H1 (cell line): ENCODE data around the gene UBC.

ENCODE experiments used
- CEBPB ChIP-seq: IDR thresholded peaks from 2 replicates; pipeline ENCODE4 v1.6.1; 2012; ENCODE audit warnings: low read depth, low read length
- CTCF ChIP-seq, 3 experiments: IDR thresholded peaks; 1 replicate in 2 of 3; 2 replicates in 1 of 3; pipeline versions ENCODE4 v1.5.1 to v1.6.1; 2011; ENCODE audit warnings: low read length in 3 of 3, mild to moderate bottlenecking in 3 of 3, inconsistent platforms in 2 of 3, low read depth in 1 of 3, moderate library complexity in 1 of 3; ENCODE audit not compliant: insufficient read depth in 1 of 3; ENCODE audit errors: control extremely low read depth in 1 of 3
- EZH2 ChIP-seq: fragments of 200-600 bp; sonication (generic); IDR thresholded peaks from 2 replicates; pipeline ENCODE4 v1.7.1; 2012; ENCODE audit warnings: low read depth, mild to moderate bottlenecking, moderate library complexity, low read length, inconsistent platforms; ENCODE audit not compliant: severe bottlenecking
- JUN ChIP-seq: IDR thresholded peaks from 2 replicates; pipeline ENCODE4 v1.6.1; 2011; ENCODE audit warnings: low read depth, mild to moderate bottlenecking, improper control_type of control experiment, low read length
- POLR2A ChIP-seq, 2 experiments: IDR thresholded peaks; 1 replicate in 1 of 2; 2 replicates in 1 of 2; pipeline ENCODE4 v1.6.1; 2011; ENCODE audit warnings: low read depth in 2 of 2, low read length in 2 of 2, mild to moderate bottlenecking in 2 of 2; ENCODE audit errors: control extremely low read depth in 1 of 2
- RAD21 ChIP-seq, 2 experiments: IDR thresholded peaks in 1 of 2; conservative IDR thresholded peaks in 1 of 2; 2 replicates each; pipeline ENCODE4 v1.6.1; 2011; ENCODE audit warnings: low read depth in 2 of 2, low read length in 2 of 2, improper control_type of control experiment in 1 of 2, inconsistent platforms in 1 of 2, mild to moderate bottlenecking in 1 of 2, moderate library complexity in 1 of 2
- SP2 ChIP-seq: IDR thresholded peaks from 2 replicates; pipeline ENCODE4 v1.6.1; 2012; ENCODE audit warnings: mild to moderate bottlenecking, low read length, inconsistent platforms
- TAF7 ChIP-seq: optimal IDR thresholded peaks from 2 replicates; pipeline ENCODE3; 2011; ENCODE audit warnings: low read depth, mild to moderate bottlenecking, inconsistent platforms, low read length, moderate library complexity, borderline replicate concordance
- TEAD4 ChIP-seq: IDR thresholded peaks from 2 replicates; pipeline ENCODE4 v1.6.1; 2012; ENCODE audit warnings: low read depth, low read length, inconsistent platforms, mixed read lengths
- YY1 ChIP-seq: IDR thresholded peaks from 2 replicates; pipeline ENCODE4 v1.6.1; 2011; ENCODE audit warnings: low read depth, mild to moderate bottlenecking, low read length
- ZNF274 ChIP-seq: IDR thresholded peaks from 2 replicates; pipeline ENCODE4 v1.7.0; 2012; ENCODE audit warnings: low read length, borderline replicate concordance; ENCODE audit errors: extremely low read depth

DNA sequence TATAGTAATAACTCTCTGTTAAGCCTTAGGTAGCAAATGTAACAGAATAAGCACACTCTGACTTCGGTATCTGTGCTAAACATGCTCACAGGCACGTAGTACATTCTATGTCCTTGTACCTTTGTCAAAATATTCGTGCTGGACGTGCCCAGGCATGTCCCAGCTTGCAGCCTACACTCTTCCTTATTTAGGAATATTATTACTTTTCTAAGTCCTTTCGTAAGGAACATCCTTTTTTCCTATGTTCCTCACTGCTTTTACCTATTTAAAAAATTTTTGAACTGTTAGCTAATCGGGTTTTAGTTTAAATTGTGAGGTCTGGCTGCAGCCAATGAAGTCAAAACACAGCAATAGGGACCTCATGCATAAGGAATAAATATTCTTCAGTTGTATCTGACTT, 24.1 kb upstream of the UBC start:
- TF ChIP-seq CTCF (IDR thresholded peaks at IDR 0.05; ENCODE audit: control extremely low read depth in 1 of 3, insufficient read depth in 1 of 3, low read depth in 1 of 3, low read length in 3 of 3) = no peak
- no peak for TF ChIP-seq TEAD4
- TF ChIP-seq TAF7 = no peak
- no peak for TF ChIP-seq POLR2A (IDR thresholded peaks at IDR 0.05; ENCODE audit: control extremely low read depth in 1 of 2, low read depth in 2 of 2, low read length in 2 of 2)
- TF ChIP-seq JUN = no peak
- TF ChIP-seq RAD21 (IDR thresholded peaks at IDR 0.05 in 1 of 2, conservative IDR thresholded peaks at IDR 0.05 in 1 of 2; ENCODE audit: low read depth in 2 of 2, low read length in 2 of 2) = no peak
- no peak for TF ChIP-seq EZH2
- TF ChIP-seq ZNF274 = no peak
- TF ChIP-seq SP2 = no peak
- TF ChIP-seq YY1 = no peak
- TF ChIP-seq CEBPB = no peak
